HCT116 (cell line): Measurements from ENCODE around the gene CCL21. TPM values are rescaled to one million over a fixed set of nuclear protein-coding genes. Genes with fewer than 3 reads are reported as not detected.
"Not testable (repeated sequence)": the region's sequence is repeated elsewhere in the genome, so short reads cannot be mapped to it uniquely, and the experiment has no call there.

Experiments
- ATAC-seq: fragments of 200-7000 bp; cut with Tn5 transposase; 2 replicates; pipeline ENCODE4 v1.9.1; 2020; ENCODE audit warnings: mild to moderate bottlenecking, moderate library complexity
- BruUV-seq: library from RNA; stranded (reverse); fragments of 400-500 nt; replicated peaks from 2 replicates; lab custom pipeline; 2021; lab: Mats Ljungman, UMichigan
- CTCF ChIA-PET: fragments of 300-600 bp; sonication (Branson Sonifier 250); formaldehyde crosslinking; loops from one replicate; lab custom pipeline; 2021; ENCODE audit warnings: antibody characterized with exemption; lab: Charles Lee
- POLR2A ChIA-PET: fragments of 300-600, 350-600 bp; sonication (Branson Sonifier 250); formaldehyde crosslinking; loops from one replicate; lab custom pipeline; 2021; ENCODE audit warnings: antibody characterized with exemption; lab: Charles Lee
- RAD21 ChIA-PET, 2 experiments: fragments of 300-600 bp; sonication (Branson Sonifier 250); formaldehyde crosslinking; loops; one replicate each; lab custom pipeline; 2023; ENCODE audit warnings: low total read pairs in 2 of 2; ENCODE audit not compliant: uncharacterized antibody in 2 of 2, unreplicated experiment in 2 of 2, low non-redundant PET in 1 of 2; lab: Charles Lee
- DNase-seq: peaks from one replicate; pipeline ENCODE4 v3.0.0-alpha.2; 2010; ENCODE audit warnings: low read depth, low spot score
- H2AFZ ChIP-seq: fragments of 200-600 bp; shearing (Covaris generic), sonication (generic); 2 replicates; pipeline ENCODE4 v1.6.1; 2017; ENCODE audit warnings: low read depth, mixed run types, mixed read lengths, antibody characterized with exemption, low read length; ENCODE audit not compliant: poor library complexity, severe bottlenecking
- H3K27ac ChIP-seq: 2 replicates; pipeline ENCODE4 v1.5.1; 2012; ENCODE audit warnings: low read depth, low read length
- H3K27me3 ChIP-seq: fragments of 200-600 bp; sonication (generic); 2 replicates; pipeline ENCODE4 v1.6.1; 2016; ENCODE audit warnings: mixed run types, low read length, mixed read lengths; ENCODE audit not compliant: insufficient read depth
- H3K36me3 ChIP-seq, 2 experiments: fragments of 200-500 bp in 1 of 2; fragments of 200-600 bp in 1 of 2; sonication (Bioruptor generic) in 1 of 2; sonication (generic) in 1 of 2; 2 replicates each; pipeline versions ENCODE4 v1.5.1 to v1.6.1; 2014 to 2016; ENCODE audit warnings: low read length in 2 of 2, inconsistent platforms in 1 of 2, mixed read lengths in 1 of 2, mixed run types in 1 of 2; ENCODE audit not compliant: insufficient read depth in 2 of 2, control insufficient read depth in 1 of 2
- H3K4me1 ChIP-seq, 2 experiments: fragments of 200-600 bp in 1 of 2; sonication (generic) in 1 of 2; 2 replicates each; pipeline versions ENCODE4 v1.5.1 to v1.6.1; 2012 to 2017; ENCODE audit warnings: low read length in 2 of 2, inconsistent platforms in 1 of 2, mild to moderate bottlenecking in 1 of 2, mixed read lengths in 1 of 2, mixed run types in 1 of 2, moderate library complexity in 1 of 2; ENCODE audit not compliant: insufficient read depth in 2 of 2, control insufficient read depth in 1 of 2
- H3K4me2 ChIP-seq: fragments of 200-600 bp; sonication (generic); 2 replicates; pipeline ENCODE4 v1.6.1; 2017; ENCODE audit warnings: mixed run types, low read length, mixed read lengths
- H3K4me3 ChIP-seq, 2 experiments: fragments of 200-600 bp in 1 of 2; sonication (generic) in 1 of 2; replicated peaks in 1 of 2; 2 replicates each; pipeline ENCODE4 v1.5.1; 2011 to 2016; ENCODE audit warnings: low read length in 2 of 2, control low read depth in 1 of 2, low read depth in 1 of 2, mild to moderate bottlenecking in 1 of 2, mixed read lengths in 1 of 2, mixed run types in 1 of 2
- H3K79me2 ChIP-seq: fragments of 200-600 bp; sonication (generic); 2 replicates; pipeline ENCODE4 v1.6.1; 2017; ENCODE audit warnings: mild to moderate bottlenecking, mixed run types, low read length, moderate library complexity, mixed read lengths; ENCODE audit not compliant: insufficient read depth
- H3K9ac ChIP-seq: fragments of 200-600 bp; sonication (generic); 2 replicates; pipeline ENCODE4 v1.6.1; 2016; ENCODE audit warnings: low read length, mixed read lengths
- H3K9me2 ChIP-seq: fragments of 200-600 bp; sonication (generic), shearing (Covaris generic); 2 replicates; pipeline ENCODE4 v1.6.1; 2017; ENCODE audit warnings: mixed run types, mild to moderate bottlenecking, moderate library complexity; ENCODE audit not compliant: insufficient read depth
- H3K9me3 ChIP-seq, 2 experiments: fragments of 200-500 bp in 1 of 2; fragments of 200-600 bp in 1 of 2; sonication (Bioruptor generic) in 1 of 2; sonication (generic) in 1 of 2; 2 replicates each; pipeline ENCODE4 v1.6.1; 2014 to 2017; ENCODE audit warnings: low read length in 2 of 2, mixed read lengths in 2 of 2, inconsistent platforms in 1 of 2, low read depth in 1 of 2, mild to moderate bottlenecking in 1 of 2, mixed run types in 1 of 2, moderate library complexity in 1 of 2; ENCODE audit not compliant: control insufficient read depth in 1 of 2, insufficient read depth in 1 of 2
- H4K20me1 ChIP-seq: fragments of 200-600 bp; sonication (generic), shearing (Covaris generic); 2 replicates; pipeline ENCODE4 v1.6.1; 2017; ENCODE audit warnings: mixed run types, mild to moderate bottlenecking, moderate library complexity; ENCODE audit not compliant: insufficient read depth
- SRF ChIP-seq: IDR thresholded peaks from 2 replicates; pipeline ENCODE4 v1.6.1; 2012; ENCODE audit warnings: low read depth
- intact Hi-C: fragments of 100-400 bp; cut with micrococcal nuclease; formaldehyde crosslinking; loops from 2 replicates; pipeline ENCODE4 v1.10.0; 2022
- total RNA-seq: library from RNA; stranded (reverse); gene quantifications from one replicate; pipeline ENCODE4 v1.2.1, GENCODE V29; 2021; ENCODE audit not compliant: unreplicated experiment

The CCL21 gene
- total RNA-seq, 1 experiment from 2014 or later = 0.74 TPM

- POLR2A ChIA-PET = interaction anchor here (1.5 kb wide), 1 partner anchor 14 kb away, joined by 4 read pairs; no protein-coding TSS in a partner anchor
- DNase-seq = no peak
- peaks cover 0 to 5% of the 10 kb centered on the region in 2 experiments; a peak in 1 of 4 replicates for H3K4me1 ChIP-seq
- H2AFZ ChIP-seq = no peak overlapping the region
- H3K27me3 ChIP-seq = no peaks in the 10 kb centered on the region
- CTCF ChIA-PET = interaction anchor here (0.5 to 2.4 kb wide), 22 partner anchors 8 to 751 kb away, joined by 3 to 28 read pairs (median 4); partner anchors contain the start of genes ATOSB, DNAJB5 and STOML2
- no peaks in the 10 kb centered on the region for H3K9me2 ChIP-seq
- no peaks in the 10 kb centered on the region for H3K36me3 ChIP-seq
- no peak overlapping the region for H3K4me2 ChIP-seq
- no peaks in the 10 kb centered on the region for H3K79me2 ChIP-seq
- ATAC-seq = no peak
- no peak overlapping the region for H3K27ac ChIP-seq
- no peaks in the 10 kb centered on the region for H4K20me1 ChIP-seq
- H3K9me3 ChIP-seq = no peaks in the 10 kb centered on the region
- BruUV-seq = no TSS peak
- RAD21 ChIA-PET = interaction anchor here (1.0 to 1.8 kb wide), 6 partner anchors 15 to 292 kb away, joined by 3 to 5 read pairs (median 4); no protein-coding TSS in a partner anchor
- no peak overlapping the region for H3K4me3 ChIP-seq
- TF ChIP-seq SRF = no peak
- no peak overlapping the region for H3K9ac ChIP-seq
- intact Hi-C loops = loop anchor here (1.0 to 5.0 kb wide), 4 partner anchors 225 to 718 kb away; partner anchors contain the start of gene PIGO
Observed at GRCh38 chr9:34759432-34760134, 49.6 kb upstream of the CCL21 start.

GRCh38 chr9:34750320-34750719 is 40.4 kb upstream of the CCL21 start:
- CTCF ChIA-PET, POLR2A ChIA-PET, H4K20me1 ChIP-seq, BruUV-seq, H3K9me2 ChIP-seq, DNase-seq, ATAC-seq, H3K4me2 ChIP-seq, H3K9me3 ChIP-seq, H3K79me2 ChIP-seq, H3K4me1 ChIP-seq, H2AFZ ChIP-seq, H3K27me3 ChIP-seq, H3K36me3 ChIP-seq, RAD21 ChIA-PET, H3K4me3 ChIP-seq, H3K9ac ChIP-seq, intact Hi-C loops, H3K27ac ChIP-seq: not testable (repeated sequence)
